HepG2 (cell line): ENCODE data around the gene DHX16. TPM values are rescaled to one million over a fixed set of nuclear protein-coding genes. Genes with fewer than 3 reads are reported as not detected.
A peak's percentile ranks its signal among the peaks of the same experiment; 100 is the strongest.

Experiments used
- ARHGAP35 ChIP-seq: sonication (generic); formaldehyde crosslinking; IDR thresholded peaks from 2 replicates; pipeline ENCODE4 v1.9.0; 2022; ENCODE audit warnings: mild to moderate bottlenecking, inconsistent platforms, moderate library complexity, missing genetic modification reagents, borderline replicate concordance
- ARNT2 ChIP-seq: sonication (generic); formaldehyde crosslinking; IDR thresholded peaks from 2 replicates; pipeline ENCODE4 v1.8.0; 2022; ENCODE audit warnings: mild to moderate bottlenecking, low read depth, missing genetic modification reagents, moderate library complexity
- ATF7 ChIP-seq, 2 experiments: fragments of 450-650 bp in 1 of 2; sonication (generic) in 1 of 2; formaldehyde crosslinking in 1 of 2; IDR thresholded peaks; 2 replicates each; pipeline versions ENCODE4 v1.4.0 to v1.6.1; 2016 to 2020; ENCODE audit warnings: antibody characterized with exemption in 1 of 2, mild to moderate bottlenecking in 1 of 2, missing genetic modification reagents in 1 of 2
- CEBPG ChIP-seq: IDR thresholded peaks from 2 replicates; pipeline ENCODE4 v1.6.1; 2016
- HDAC1 ChIP-seq: sonication (generic); formaldehyde crosslinking; IDR thresholded peaks from 2 replicates; pipeline ENCODE4 v1.5.1; 2020; ENCODE audit warnings: mild to moderate bottlenecking, missing genetic modification reagents
- HNRNPL ChIP-seq: fragments of 200-400 bp; formaldehyde crosslinking; IDR thresholded peaks from 2 replicates; pipeline ENCODE4 v1.6.1; 2017; ENCODE audit warnings: mild to moderate bottlenecking, low read depth, low read length
- MEF2D ChIP-seq: sonication (generic); formaldehyde crosslinking; IDR thresholded peaks from 2 replicates; pipeline ENCODE4 v1.5.1; 2020; ENCODE audit warnings: mild to moderate bottlenecking, missing genetic modification reagents
- PHB2 ChIP-seq: fragments of 450-650 bp; IDR thresholded peaks from 2 replicates; pipeline ENCODE4 v1.6.1; 2018; ENCODE audit not compliant: partially characterized antibody
- SAFB2 ChIP-seq: sonication (generic); formaldehyde crosslinking; IDR thresholded peaks from 2 replicates; pipeline ENCODE4 v1.5.1; 2020; ENCODE audit warnings: missing genetic modification reagents, low read depth, mild to moderate bottlenecking, borderline replicate concordance
- SATB2 ChIP-seq: sonication (generic); formaldehyde crosslinking; IDR thresholded peaks from 2 replicates; pipeline ENCODE4 v1.5.0; 2020; ENCODE audit warnings: missing genetic modification reagents
- ZFP41 ChIP-seq: sonication (generic); formaldehyde crosslinking; IDR thresholded peaks from 2 replicates; pipeline ENCODE4 v1.4.0; 2020; ENCODE audit warnings: mild to moderate bottlenecking, missing genetic modification reagents, borderline replicate concordance
- ZNF235 ChIP-seq: sonication (generic); formaldehyde crosslinking; IDR thresholded peaks from 2 replicates; pipeline ENCODE4 v1.8.1; 2023; ENCODE audit warnings: mild to moderate bottlenecking, missing genetic modification reagents, borderline replicate concordance
- ZNF30 ChIP-seq: sonication (generic); formaldehyde crosslinking; IDR thresholded peaks from 2 replicates; pipeline ENCODE4 v1.5.0; 2020; ENCODE audit warnings: mild to moderate bottlenecking, missing genetic modification reagents
- ZNF44 ChIP-seq: sonication (generic); formaldehyde crosslinking; IDR thresholded peaks from 2 replicates; pipeline ENCODE4 v1.5.1; 2020; ENCODE audit warnings: mild to moderate bottlenecking, missing genetic modification reagents
- ZNF441 ChIP-seq: sonication (generic); formaldehyde crosslinking; IDR thresholded peaks from 2 replicates; pipeline ENCODE4 v1.7.0; 2021; ENCODE audit warnings: missing genetic modification reagents, borderline replicate concordance
- ZNF879 ChIP-seq: sonication (generic); formaldehyde crosslinking; IDR thresholded peaks from 2 replicates; pipeline ENCODE4 v1.8.1; 2023; ENCODE audit warnings: missing genetic modification reagents
- polyA plus RNA-seq, 8 experiments: library from polyadenylated mRNA; depleted of rRNA in 3 of 8; stranded (reverse) in 7 of 8; unstranded in 1 of 8; fragments of >200 nt; fragmentation: Illumina TruSeq in 4 of 8; extraction: Trizol in 4 of 8; gene quantifications; 2 replicates each; pipeline versions ENCODE4 v1.2.1 to v1.2.3, GENCODE V29; 2011 to 2016; ENCODE audit warnings: low read depth in 4 of 8, missing spikeins in 1 of 8, mixed read lengths in 1 of 8; ENCODE audit not compliant: insufficient read depth in 1 of 8
- total RNA-seq, 5 experiments: library from RNA; depleted of rRNA; stranded (reverse); fragments of >200 nt; fragmentation: Illumina TruSeq; extraction: Trizol; gene quantifications; 2 replicates each; pipeline ENCODE4 v1.2.3, GENCODE V29; 2016; ENCODE audit warnings: low read depth in 1 of 5
- TF ChIP-seq, protein P1 (sequence below): sonication (generic); formaldehyde crosslinking; IDR thresholded peaks from 2 replicates; pipeline ENCODE4 v1.8.1; 2022; ENCODE audit warnings: mild to moderate bottlenecking, missing genetic modification reagents
- TF ChIP-seq, protein P2 (sequence below): sonication (generic); formaldehyde crosslinking; IDR thresholded peaks from 2 replicates; pipeline ENCODE4 v1.8.1; 2022; ENCODE audit warnings: low read depth, mild to moderate bottlenecking, missing genetic modification reagents
- TF ChIP-seq, protein P3 (sequence below): sonication (generic); formaldehyde crosslinking; IDR thresholded peaks from 2 replicates; pipeline ENCODE4 v1.9.0; 2022; ENCODE audit warnings: low read depth, missing genetic modification reagents
- TF ChIP-seq, protein P4 (sequence below): IDR thresholded peaks from 2 replicates; pipeline ENCODE4 v1.6.1; 2016
- TF ChIP-seq, protein P5 (sequence below): sonication (generic); formaldehyde crosslinking; IDR thresholded peaks from 2 replicates; pipeline ENCODE4 v1.5.0; 2020; ENCODE audit warnings: mild to moderate bottlenecking, missing genetic modification reagents, borderline replicate concordance

The DHX16 gene
- total and polyA plus RNA-seq, 2 of the 13 experiments (the other 11 are each of a cell fraction or from before 2014, with no cell fraction given): 57.0 to 58.5 TPM

DNA sequence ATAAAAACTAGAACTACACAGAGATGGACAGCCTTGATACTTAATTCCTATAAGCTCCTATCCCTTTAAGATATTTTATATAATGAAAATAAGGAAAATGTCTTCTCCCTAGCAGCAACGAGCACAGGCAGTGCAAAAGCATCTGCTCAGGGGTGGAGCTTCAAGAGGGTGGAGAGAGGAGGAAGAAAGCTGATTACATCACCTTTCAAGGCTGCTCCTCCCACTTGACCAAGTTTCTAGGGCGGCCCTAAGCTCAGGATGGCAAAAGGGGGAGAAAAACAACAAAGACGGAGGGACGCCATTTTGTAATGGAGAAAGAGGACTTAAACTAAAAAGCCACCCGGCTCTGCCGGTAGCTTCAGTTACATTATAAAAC is 58.0 kb downstream of the DHX16 start (continued):
- TF ChIP-seq, protein P1, sequence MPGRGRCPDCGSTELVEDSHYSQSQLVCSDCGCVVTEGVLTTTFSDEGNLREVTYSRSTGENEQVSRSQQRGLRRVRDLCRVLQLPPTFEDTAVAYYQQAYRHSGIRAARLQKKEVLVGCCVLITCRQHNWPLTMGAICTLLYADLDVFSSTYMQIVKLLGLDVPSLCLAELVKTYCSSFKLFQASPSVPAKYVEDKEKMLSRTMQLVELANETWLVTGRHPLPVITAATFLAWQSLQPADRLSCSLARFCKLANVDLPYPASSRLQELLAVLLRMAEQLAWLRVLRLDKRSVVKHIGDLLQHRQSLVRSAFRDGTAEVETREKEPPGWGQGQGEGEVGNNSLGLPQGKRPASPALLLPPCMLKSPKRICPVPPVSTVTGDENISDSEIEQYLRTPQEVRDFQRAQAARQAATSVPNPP (CRISPR knock-in tag): 0 out of 2 replicates have a peak, but pooled peaks have one; percentile 51
- peak; percentile 86 for TF ChIP-seq ATF7 (IDR thresholded peaks at IDR 0.05)
- TF ChIP-seq ATF7 (CRISPR knock-in tag; IDR thresholded peaks at IDR 0.05): peak; percentile 84; the same call in 1 of the 2 replicates
- TF ChIP-seq ZNF441 (CRISPR knock-in tag): no peak
- TF ChIP-seq PHB2: no peak
- TF ChIP-seq MEF2D (CRISPR knock-in tag): peak; percentile 69; the same call in 1 of the 2 replicates
- TF ChIP-seq ARNT2: 0 out of 2 replicates have a peak, but pooled peaks have one; percentile 10
- no peak; the same call in 1 of the 2 replicates for TF ChIP-seq SAFB2 (CRISPR knock-in tag)
- TF ChIP-seq ZNF879 (CRISPR knock-in tag): no peak
- TF ChIP-seq ZFP41 (CRISPR knock-in tag): no peak
- TF ChIP-seq, protein P2, sequence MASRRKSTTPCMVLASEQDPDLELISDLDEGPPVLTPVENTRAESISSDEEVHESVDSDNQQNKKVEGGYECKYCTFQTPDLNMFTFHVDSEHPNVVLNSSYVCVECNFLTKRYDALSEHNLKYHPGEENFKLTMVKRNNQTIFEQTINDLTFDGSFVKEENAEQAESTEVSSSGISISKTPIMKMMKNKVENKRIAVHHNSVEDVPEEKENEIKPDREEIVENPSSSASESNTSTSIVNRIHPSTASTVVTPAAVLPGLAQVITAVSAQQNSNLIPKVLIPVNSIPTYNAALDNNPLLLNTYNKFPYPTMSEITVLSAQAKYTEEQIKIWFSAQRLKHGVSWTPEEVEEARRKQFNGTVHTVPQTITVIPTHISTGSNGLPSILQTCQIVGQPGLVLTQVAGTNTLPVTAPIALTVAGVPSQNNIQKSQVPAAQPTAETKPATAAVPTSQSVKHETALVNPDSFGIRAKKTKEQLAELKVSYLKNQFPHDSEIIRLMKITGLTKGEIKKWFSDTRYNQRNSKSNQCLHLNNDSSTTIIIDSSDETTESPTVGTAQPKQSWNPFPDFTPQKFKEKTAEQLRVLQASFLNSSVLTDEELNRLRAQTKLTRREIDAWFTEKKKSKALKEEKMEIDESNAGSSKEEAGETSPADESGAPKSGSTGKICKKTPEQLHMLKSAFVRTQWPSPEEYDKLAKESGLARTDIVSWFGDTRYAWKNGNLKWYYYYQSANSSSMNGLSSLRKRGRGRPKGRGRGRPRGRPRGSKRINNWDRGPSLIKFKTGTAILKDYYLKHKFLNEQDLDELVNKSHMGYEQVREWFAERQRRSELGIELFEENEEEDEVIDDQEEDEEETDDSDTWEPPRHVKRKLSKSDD (CRISPR knock-in tag): peak; percentile 20; the same call in 1 of the 2 replicates
- TF ChIP-seq, protein P3, sequence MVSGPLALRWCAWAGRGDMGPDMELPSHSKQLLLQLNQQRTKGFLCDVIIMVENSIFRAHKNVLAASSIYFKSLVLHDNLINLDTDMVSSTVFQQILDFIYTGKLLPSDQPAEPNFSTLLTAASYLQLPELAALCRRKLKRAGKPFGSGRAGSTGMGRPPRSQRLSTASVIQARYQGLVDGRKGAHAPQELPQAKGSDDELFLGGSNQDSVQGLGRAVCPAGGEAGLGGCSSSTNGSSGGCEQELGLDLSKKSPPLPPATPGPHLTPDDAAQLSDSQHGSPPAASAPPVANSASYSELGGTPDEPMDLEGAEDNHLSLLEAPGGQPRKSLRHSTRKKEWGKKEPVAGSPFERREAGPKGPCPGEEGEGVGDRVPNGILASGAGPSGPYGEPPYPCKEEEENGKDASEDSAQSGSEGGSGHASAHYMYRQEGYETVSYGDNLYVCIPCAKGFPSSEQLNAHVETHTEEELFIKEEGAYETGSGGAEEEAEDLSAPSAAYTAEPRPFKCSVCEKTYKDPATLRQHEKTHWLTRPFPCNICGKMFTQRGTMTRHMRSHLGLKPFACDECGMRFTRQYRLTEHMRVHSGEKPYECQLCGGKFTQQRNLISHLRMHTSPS: no peak
- no peak for TF ChIP-seq ZNF44 (CRISPR knock-in tag)
- TF ChIP-seq, protein P4, sequence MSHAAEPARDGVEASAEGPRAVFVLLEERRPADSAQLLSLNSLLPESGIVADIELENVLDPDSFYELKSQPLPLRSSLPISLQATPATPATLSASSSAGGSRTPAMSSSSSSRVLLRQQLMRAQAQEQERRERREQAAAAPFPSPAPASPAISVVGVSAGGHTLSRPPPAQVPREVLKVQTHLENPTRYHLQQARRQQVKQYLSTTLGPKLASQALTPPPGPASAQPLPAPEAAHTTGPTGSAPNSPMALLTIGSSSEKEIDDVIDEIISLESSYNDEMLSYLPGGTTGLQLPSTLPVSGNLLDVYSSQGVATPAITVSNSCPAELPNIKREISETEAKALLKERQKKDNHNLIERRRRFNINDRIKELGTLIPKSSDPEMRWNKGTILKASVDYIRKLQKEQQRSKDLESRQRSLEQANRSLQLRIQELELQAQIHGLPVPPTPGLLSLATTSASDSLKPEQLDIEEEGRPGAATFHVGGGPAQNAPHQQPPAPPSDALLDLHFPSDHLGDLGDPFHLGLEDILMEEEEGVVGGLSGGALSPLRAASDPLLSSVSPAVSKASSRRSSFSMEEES: peak; percentile 26; the same call in 1 of the 2 replicates
- TF ChIP-seq, protein P5, sequence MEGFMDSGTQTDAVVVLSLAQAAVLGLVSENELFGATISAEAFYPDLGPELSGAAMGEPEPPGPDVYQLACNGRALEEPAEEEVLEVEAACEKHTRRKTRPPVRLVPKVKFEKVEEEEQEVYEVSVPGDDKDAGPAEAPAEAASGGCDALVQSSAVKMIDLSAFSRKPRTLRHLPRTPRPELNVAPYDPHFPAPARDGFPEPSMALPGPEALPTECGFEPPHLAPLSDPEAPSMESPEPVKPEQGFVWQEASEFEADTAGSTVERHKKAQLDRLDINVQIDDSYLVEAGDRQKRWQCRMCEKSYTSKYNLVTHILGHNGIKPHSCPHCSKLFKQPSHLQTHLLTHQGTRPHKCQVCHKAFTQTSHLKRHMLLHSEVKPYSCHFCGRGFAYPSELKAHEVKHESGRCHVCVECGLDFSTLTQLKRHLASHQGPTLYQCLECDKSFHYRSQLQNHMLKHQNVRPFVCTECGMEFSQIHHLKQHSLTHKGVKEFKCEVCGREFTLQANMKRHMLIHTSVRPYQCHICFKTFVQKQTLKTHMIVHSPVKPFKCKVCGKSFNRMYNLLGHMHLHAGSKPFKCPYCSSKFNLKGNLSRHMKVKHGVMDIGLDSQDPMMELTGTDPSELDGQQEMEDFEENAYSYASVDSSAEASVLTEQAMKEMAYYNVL (CRISPR knock-in tag): peak; percentile 31; the same call in 1 of the 2 replicates
- TF ChIP-seq ARHGAP35: no peak
- TF ChIP-seq HDAC1 (CRISPR knock-in tag): peak; percentile 59
- 0 out of 2 replicates have a peak, but pooled peaks have one; percentile 14 for TF ChIP-seq SATB2 (CRISPR knock-in tag)
- 0 out of 2 replicates have a peak, but pooled peaks have one; percentile 6 for TF ChIP-seq ZNF235
- TF ChIP-seq ZNF30: no peak
- TF ChIP-seq CEBPG (CRISPR knock-in tag): peak; percentile 94
- no peak for TF ChIP-seq HNRNPL
